Mucosa of gallbladder (tissue), 1 donor: Measurements from ENCODE around the gene LMBR1. TPM values are rescaled to one million over a fixed set of nuclear protein-coding genes. Genes with fewer than 3 reads are reported as not detected.
"Not testable (repeated sequence)": the region's sequence is repeated elsewhere in the genome, so short reads cannot be mapped to it uniquely, and the experiment has no call there.

ENCODE experiments used
- DNase-seq: peaks from one replicate; pipeline ENCODE4 v3.0.0-alpha.2; 2020; ENCODE audit warnings: low spot score
- total RNA-seq: library from RNA; stranded (reverse); gene quantifications from one replicate; pipeline ENCODE4 v1.2.1, GENCODE V29; 2021
- donor health status: DM: no; HTN: no; CAD: no.

LMBR1 gene
- total RNA-seq, 1 donor from 2014 or later = 51.4 TPM

DNA sequence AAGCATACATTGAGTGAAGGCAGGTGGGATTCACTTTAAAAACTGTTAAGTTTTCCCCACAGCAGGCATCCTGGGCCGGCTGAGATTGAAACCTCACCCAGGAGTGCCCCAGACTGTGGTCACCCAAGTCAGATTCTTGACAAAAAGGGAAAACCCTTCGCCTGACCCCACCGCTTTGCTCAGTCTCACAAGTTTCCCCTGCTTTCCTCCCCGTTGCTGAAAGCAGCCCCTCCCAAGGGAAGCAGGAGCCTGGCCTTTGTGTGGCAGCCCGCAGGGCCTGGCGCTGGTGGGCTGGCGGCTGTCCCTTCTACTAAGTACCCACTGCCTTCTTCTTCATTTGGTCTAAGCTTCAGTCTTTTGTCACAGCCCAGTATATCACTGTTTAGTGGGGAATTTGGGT, 236.4 kb downstream of the LMBR1 start:
- no peak for DNase-seq

DNA sequence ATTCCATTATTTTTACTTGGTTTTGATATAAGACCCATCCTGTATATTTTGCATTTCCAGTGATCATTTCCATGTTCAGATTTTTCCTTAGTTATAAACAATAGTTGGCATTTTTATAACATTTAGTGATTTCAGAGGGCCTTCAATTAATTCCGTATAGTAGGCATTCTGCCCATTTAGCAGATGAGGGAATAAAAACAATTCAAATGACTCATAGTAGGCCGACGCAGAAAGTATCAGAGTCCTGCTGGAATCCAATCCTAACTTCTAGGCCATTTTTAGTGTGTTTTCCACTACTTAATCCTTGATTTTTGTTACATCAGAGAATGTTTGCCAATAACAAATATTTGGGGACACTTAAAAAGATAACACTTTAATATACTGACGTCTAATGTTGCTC, 237.0 kb downstream of the LMBR1 start:
- DNase-seq = no peak

DNA sequence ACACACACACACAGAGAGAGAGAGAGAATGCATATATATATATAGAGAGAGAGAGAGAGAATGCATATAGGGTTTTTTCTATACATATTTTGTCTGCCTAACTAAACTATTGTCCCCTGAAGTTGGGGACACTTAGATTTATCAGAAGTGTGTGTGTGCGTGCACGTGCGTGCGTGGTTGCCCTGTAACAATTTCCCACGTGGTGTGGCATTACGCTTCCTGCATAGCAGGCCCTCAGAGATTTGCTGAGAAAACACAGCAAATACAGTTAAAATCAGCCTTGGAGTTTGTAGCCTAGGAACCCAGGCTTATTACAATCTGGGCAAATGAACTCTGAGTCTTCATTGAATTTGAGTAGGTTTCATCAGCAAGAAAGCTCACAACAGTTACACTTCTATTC, 237.7 kb downstream of the LMBR1 start:
- DNase-seq = no peak

DNA sequence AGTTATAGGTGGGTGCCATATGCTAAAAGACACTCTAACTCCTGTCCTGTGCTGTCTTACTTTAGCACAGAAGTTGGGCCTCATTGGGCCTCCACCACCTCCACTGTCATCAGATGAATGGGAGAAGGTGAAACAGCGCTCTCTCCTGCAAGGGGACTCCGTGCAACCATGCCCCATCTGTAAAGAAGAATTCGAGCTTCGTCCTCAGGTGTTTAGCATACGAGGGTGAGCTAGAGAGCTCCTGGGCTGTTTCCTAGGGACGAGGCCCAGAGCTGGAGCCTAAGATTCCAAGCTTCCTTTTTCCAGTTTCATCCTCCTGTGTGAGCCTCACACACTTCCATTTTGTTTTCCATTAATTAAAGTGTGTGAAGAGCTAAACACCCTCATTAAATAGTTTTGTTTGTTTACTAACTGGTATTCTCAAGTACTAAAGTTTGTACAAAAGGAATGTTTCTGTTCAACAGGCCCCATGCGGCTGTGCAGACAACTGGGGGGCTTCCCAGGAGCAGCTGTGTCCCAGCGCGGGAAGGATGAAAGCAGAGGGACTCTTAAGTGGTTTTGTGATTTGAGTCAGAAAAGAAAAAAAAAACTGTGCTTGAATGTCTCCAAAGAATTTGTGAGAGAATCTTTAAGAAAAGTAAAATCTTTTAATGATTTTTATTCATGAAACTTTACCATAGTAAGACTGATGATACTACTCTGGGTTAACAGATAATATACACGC, 238.3 kb downstream of the LMBR1 start:
- no peak for DNase-seq

DNA sequence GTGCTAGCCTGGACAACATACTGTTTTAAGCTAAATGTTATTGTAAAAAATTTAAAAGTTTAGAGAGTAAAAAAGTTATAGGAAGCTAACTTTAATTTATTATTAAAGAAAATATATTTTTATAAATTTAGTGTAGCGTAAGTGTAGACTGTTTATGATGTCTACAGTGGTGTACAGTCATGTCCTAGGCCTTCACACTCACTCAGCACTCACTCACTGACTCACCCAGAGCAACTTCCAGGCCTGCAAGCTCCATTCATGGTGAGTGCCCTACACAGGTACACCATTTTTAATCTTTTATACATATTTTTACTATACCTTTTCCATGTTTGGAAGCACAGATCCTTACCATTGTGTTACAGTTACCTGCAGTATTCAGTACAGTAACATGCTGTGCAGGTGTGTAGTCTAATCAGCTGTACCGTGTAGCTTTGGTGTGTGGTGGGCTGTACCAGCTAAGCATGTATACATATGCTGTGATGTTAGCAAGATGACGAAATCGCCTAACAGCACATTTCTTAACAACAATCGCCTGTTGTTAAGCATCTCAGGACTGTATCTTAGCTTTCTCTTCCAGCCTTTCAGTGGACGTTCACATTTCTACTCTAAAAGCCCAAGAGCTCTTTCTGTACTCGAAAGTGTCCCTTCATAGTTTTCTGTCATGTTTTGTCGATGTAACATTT, 240.0 kb downstream of the LMBR1 start:
- DNase-seq = no peak

DNA sequence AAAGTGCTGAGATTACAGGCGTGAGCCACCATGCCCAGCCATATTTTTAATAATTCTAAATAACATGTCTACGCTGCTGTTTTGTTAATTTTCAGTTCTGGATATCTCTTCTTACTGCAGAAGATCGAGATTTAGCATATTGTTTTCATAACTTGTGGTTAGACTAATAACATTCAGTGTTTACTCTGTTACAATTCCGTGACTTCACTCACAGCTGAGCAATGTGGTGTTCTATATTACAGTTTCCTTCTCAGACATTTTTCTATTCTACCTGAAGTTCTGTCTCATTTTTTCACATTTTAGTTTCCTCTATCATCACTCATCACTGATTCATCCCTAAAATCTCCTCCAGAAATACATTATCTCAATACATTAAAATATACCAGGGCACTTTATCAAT, 241.5 kb downstream of the LMBR1 start:
- DNase-seq = no peak

DNA sequence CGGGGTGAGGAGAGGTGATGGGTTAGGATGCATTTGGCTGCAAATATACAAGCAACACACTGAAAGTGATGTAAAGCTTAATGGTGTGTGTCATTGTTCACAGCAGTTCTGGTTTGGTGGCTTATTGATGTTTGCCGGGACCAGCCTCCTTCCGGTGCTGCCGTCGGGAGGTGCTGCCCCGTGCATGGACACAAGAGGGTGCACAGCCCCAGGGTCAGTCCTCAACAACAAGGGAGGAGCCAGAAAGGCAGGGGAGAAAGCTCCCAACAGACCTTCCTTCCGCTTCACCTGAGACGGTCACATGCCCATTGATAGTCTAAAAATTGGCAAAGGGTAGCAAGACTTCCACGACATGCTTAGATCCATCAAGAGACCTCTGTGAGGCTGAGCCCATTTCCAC, 242.9 kb downstream of the LMBR1 start:
- no peak for DNase-seq

DNA sequence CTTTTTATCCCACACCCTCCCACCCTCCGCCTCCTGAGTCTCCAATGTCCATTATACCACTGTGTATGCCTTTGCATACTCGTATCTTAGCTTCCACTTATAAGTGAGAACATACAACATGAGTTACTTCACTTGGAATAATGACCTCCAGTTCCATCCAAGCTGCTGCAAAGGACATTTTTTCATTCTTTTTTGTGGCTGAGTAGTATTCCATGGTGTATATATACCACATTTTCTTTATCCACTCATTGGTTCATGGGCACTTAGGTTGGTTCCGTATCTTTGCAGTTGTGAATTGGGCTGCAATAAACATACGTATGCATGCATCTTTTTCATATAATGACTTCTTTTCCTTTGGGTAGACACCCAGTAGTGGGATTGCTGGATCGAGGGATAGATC, 245.7 kb downstream of the LMBR1 start:
- DNase-seq = not testable (repeated sequence)

DNA sequence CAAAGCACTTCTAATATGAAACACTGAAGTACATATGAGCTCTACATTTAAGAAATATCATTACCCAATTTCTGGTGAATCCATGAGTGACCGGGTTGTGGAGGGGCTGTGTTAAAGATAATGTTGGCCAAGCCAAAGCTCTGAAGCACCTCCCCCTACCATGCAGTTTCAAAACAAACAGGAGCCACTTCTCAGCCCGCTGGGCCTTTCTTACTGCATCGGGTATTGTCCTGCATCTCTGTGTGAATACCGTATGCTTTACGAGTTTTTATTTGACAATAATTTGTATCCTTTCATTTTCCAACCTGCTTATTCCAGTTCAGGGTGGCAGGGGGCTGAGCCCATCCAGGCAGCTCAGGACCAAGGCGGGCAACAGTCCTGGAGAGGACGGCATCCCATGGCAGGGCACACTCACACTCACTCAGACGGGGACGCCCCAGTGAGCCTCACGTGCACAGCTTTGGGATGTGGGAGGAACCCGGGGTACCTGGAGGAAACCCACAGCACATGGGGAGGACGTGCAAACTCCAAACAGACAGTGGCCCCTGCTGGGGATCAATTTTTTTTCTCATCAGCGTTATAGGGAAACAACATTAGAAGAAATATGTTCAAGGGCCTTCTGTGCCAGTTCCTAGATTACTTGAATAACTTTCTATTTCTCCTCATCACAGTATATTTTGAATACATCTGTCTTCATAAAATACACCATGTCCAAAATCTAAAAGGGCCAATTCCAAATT, 250.5 kb downstream of the LMBR1 start:
- no peak for DNase-seq

DNA sequence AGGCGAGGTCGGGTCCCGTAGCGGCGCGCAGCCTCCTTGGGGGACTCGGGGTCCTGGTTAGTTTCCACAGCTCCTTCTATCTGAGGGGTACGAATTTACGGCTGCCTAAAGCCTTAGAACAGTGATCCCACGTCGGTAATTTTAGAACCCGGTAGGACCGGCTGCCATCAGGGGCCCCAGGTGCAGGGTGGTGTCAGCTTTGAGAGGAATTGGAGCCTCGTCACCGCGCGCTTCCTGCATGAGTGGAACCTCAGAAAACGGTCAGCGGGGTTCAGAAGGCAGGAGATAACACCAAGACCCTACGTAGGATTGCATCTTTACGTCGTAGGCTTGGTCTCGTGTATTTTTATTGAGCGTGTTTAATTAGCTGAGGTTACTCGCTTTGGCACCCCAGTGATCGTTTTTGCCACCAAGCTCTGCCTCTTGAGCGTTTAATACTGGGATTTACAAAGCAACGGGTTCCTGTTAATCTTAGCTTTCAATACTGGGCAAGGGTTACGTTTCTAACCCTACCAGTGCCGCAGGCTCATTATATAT, 252.0 kb downstream of the LMBR1 start:
- DNase-seq = no peak

DNA sequence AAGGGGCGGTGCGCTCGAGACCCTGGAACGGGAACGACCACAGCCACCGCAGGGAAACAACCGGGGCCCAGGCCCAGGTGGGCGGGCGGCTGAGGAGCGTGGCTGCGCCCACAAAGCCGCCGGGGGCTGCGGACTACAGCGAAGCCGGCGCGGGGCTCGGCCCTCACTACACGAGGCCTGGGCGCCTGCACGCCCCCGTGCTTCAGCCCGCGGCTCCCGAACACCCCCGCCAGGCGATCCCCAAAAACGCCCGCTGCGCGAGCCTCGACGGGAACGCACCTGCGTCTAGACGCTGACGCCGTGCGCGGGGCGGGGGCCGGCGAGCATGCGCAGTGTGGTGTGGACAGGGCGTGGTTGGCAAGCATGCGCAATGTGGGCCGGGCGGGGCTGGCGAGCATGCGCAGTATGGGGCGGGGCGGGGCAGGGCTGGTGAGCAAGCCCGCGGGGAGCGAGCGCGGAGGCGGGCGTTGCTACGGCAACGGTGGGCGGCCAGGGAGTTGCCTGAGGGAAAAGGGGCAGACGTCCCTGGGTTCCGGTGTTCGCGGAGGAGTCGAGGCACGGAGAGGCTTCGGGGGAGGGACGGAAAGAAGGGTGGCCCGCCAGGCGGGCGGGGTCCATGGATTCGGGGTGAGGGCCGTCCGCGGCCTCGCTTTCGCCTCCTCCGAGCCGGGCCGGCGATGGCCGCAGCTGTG, 252.6 kb downstream of the LMBR1 start, which contains the start of gene RNF32:
RNF32 (plus strand) TSS at position 518 of the 692 bp plus-strand sequence. CDS start 3,104 bp downstream, outside the sequence.
- peak; percentile 96 for DNase-seq

DNA sequence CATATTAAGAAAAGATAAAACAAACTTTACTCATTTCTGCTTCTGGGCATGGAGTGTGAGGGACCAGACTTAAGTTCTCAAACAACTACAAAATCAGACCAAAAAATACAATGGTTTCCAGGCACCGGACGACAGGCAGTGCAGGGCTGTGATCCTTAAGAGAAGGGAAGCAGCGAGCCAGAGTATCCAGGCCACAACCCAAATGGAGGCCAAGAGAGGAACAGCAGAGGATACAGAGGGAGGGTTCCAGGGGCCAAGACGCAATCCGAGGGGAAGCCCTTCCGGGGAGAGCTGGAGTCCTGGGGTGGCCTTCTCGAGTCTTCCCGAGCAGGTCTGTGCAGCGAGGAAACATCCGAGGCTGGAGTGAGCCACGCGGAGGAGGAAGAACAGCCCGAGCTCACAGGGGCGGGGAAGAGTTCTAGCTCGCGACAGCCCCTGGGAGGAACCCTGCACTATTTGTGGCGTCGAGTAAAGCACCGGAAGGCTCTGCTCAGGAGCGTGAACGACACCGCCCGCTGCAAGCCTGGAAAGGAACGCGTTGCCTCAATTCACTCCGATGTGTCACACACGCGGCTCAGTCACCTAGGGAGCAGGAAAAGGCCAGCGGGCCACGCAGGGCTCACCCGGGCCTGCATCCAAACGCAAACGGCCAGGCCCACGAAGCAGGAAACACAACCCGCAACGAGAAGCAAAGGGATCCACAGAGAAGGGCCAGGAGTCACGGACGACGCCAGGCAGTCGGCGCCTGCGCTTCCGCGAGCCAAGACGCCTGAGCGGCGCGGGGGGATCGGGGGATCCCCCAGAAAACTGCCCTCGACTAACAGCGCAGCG, 253.3 kb downstream of the LMBR1 start:
- no peak for DNase-seq

DNA sequence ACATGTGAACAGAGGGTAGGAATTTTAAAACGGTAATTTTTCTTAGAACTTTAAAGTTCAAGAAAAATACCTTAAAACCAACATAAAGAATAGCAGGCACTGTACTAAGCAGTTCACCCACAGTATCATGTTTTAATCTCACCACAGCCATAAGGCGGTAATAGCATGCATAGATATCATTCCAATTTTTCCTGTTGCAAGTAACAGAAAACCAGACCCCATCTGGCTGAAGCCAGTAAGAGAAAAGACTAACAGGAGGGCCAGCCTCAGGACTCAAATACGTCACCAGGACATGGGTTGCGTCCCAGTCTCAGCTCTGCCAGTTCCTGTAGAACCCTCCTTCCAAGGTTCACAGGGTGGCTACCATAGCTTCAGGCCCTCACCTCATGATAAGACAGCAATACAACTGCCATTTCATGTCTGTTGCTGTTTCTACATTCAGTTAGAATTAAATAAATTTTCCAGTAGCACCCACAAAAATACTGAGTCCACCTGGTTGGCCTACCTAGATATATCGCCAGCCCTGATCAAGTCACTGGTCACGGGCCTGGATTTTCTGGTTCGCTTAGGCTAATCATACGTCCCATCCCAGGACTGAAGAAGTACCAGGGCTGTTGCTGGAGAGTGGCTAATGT, 254.4 kb downstream of the LMBR1 start:
- DNase-seq = no peak

DNA sequence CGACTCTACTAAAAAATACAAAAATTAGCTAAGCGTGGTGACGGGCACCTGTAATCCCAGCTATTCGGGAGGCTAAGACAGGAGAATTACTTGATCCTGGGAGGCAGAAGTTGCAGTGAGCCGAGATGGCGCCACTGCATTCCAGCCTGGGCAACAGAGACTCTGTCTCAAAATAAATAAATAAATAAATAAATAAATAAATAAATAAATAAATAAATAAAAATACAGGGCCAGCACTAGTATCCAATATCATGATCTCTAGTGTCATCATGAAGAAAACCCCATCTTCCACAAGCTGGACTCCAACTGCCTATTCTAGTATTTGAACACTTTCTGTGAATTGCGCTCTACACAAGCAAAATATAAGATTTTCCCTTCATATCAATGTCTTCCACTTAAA, 255.9 kb downstream of the LMBR1 start:
- DNase-seq = not testable (repeated sequence)

DNA sequence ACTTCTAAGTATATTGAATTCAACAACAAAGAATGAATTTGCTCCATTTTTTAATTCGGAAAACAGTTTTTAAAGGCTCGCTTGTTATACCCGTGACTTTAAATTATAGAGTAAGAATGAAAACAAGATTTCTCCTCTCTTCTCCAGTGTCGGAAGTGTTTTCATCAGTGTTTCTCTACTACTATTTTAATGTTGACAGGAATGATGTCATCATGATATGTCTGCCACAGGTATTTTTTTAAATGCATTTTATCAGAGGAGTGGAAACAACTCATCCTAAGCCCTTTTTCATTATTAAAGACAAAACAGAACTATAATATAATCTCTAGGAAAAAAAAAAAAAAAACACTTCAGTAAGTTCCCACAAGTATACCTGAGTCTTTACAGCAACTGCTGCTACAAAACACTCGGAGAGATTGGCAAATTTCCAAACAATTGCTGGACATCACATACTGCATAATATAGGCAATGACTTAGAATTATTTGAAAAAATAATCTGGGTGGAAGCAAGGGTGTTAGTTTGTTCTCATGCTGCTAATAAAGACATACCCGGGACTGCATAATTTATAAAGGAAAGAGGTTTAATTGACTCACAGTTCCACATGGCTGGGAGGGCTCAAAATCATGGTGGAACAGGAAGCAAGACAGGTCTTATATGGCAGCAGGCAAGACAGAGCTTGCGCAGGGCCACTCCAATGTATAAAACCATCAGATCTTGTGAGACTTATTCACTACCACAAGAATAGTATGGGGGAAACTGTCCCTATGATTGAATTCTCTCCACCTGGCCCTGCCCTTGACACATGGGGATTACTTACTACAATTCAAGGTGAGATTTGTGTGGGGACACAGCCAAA, 257.2 kb downstream of the LMBR1 start:
- DNase-seq = no peak

DNA sequence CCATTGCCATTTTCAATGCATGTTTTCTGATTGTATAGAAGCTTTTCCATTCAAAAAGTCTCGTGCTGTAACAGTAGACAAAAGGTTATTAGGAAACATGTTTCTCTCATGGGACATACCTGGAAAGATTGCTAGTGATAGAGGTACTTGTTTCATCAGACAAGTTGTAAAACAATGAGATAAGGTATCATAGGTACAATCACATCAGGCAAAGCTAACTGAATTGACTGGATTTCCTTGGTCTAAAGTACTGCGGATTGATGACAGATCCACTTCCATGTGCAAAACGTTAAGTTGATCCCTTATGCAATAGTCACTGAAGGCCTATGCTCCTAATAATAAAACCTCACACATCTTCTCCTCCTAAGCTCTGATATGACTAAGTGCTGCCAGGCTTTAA, 258.9 kb downstream of the LMBR1 start:
- DNase-seq = no peak

DNA sequence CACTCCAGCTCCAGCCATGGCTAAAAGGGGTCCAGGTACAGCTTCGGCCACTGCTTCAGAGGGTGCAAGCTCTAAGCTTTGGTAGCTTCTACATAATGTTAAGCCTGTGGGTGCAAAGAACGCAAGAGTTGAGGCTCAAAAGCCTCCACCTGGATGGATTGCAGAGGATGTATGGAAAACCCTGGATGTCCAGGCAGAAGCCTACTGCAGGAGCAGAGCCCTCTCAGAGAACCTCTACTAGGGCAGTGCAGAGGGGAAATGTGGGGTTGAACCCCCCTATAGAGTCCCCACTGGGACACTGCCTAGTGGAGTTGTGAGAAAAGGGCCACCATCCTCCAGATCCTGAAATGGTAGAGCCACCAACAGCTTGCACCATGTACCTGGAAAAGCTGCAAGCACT, 263.1 kb downstream of the LMBR1 start:
- no peak for DNase-seq

DNA sequence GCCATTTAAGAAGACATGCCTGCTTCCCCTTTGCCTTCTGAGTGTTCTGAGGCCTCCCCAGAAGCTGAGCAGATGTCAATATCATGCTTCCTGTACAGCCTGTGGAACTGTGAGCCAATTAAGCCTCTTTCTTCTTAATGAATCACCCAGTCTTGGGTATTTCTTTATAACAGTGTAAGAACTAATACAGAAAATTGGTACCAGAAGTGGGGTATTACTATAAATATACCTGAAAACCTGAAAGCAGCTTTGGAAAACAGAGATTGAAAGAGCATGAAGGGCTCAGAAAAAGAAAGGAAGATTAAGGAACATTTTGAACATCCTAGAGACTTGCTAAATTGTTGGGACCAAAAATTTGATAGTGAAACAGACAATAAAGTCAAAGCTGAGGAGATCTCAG, 264.4 kb downstream of the LMBR1 start:
- DNase-seq = no peak
